ENCODE data around the gene CLDN6. TPM values are rescaled to one million over a fixed set of nuclear protein-coding genes. Genes with fewer than 3 reads are reported as not detected.

The CLDN6 gene
- total and polyA plus RNA-seq, 2 of the 13 experiments (the other 11 are each of a cell fraction or from before 2014, with no cell fraction given), result 5.9 to 7.6 TPM

DNA sequence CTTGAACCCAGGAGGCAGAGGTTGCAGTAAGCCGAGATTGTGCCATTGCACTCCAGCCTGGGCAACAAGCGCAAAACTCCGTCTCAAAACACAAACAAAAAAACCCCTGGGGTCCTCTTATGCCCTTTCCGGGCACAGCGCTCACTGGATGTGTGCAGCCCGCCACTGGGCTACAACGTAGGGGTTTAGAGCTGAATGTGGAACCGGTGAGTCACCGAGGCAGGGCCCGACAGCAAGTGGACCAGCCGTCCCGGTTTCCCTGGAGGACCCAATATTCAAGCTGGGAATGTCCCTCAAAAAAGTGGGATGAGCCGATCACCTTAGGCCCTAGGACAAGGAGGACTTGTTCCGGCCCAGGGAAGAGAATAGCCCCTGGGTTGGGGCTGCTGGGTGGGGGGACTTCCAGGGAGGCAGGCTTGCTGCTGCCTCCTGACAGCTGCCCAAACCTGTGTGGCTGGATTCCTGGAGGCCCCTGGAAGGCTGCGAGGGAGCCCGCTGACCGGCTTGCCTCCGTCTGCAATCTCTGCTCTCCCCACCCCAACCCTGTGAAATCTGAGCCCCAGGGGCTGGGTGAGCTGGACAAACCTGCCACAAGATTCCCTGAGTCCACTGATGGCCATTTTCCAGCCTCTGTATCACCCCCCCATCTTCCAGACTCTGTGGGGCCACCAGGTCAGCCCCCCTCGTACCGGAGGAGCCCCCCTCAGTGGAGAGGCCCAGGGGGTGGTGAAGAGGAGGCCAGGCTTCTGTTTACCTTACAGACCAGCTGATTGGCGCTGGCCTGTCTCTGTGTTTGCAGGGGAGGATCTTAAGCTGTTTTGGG is 8.2 kb downstream of the CLDN6 start (continued):
- no peak for TF ChIP-seq CENPX (CRISPR knock-in tag; IDR thresholded peaks at IDR 0.05)
- no peak for TF ChIP-seq ZFP36L2 (CRISPR knock-in tag; IDR thresholded peaks at IDR 0.05)
- peak; percentile 60; the same call in 1 of the 2 replicates for TF ChIP-seq ZFP82 (CRISPR knock-in tag; IDR thresholded peaks at IDR 0.05; ENCODE audit: borderline replicate concordance)
- no peak for TF ChIP-seq HOXA7 (CRISPR knock-in tag; IDR thresholded peaks at IDR 0.05)
- no peak for TF ChIP-seq MTF2 (CRISPR knock-in tag; IDR thresholded peaks at IDR 0.05; ENCODE audit: borderline replicate concordance)
- TF ChIP-seq BORCS8-MEF2B (CRISPR knock-in tag; IDR thresholded peaks at IDR 0.05), result no peak
- TF ChIP-seq ZNF367 (CRISPR knock-in tag; IDR thresholded peaks at IDR 0.05; ENCODE audit: borderline replicate concordance), result no peak
- TF ChIP-seq RBFOX2 (IDR thresholded peaks at IDR 0.05; ENCODE audit: low read depth, low read length), result no peak
- TF ChIP-seq, protein P1, sequence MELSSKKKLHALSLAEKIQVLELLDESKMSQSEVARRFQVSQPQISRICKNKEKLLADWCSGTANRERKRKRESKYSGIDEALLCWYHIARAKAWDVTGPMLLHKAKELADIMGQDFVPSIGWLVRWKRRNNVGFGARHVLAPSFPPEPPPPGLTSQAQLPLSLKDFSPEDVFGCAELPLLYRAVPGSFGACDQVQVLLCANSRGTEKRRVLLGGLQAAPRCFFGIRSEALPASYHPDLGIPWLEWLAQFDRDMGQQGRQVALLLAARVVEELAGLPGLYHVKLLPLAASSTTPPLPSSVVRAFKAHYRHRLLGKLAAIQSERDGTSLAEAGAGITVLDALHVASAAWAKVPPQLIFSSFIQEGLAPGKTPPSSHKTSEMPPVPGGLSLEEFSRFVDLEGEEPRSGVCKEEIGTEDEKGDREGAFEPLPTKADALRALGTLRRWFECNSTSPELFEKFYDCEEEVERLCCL (CRISPR knock-in tag; IDR thresholded peaks at IDR 0.05; ENCODE audit: borderline replicate concordance), result no peak
- no peak for TF ChIP-seq REPIN1 (CRISPR knock-in tag; IDR thresholded peaks at IDR 0.05; ENCODE audit: borderline replicate concordance, low read depth)
- no peak for TF ChIP-seq MBNL3 (CRISPR knock-in tag; conservative IDR thresholded peaks at IDR 0.05)
- TF ChIP-seq, protein P2, sequence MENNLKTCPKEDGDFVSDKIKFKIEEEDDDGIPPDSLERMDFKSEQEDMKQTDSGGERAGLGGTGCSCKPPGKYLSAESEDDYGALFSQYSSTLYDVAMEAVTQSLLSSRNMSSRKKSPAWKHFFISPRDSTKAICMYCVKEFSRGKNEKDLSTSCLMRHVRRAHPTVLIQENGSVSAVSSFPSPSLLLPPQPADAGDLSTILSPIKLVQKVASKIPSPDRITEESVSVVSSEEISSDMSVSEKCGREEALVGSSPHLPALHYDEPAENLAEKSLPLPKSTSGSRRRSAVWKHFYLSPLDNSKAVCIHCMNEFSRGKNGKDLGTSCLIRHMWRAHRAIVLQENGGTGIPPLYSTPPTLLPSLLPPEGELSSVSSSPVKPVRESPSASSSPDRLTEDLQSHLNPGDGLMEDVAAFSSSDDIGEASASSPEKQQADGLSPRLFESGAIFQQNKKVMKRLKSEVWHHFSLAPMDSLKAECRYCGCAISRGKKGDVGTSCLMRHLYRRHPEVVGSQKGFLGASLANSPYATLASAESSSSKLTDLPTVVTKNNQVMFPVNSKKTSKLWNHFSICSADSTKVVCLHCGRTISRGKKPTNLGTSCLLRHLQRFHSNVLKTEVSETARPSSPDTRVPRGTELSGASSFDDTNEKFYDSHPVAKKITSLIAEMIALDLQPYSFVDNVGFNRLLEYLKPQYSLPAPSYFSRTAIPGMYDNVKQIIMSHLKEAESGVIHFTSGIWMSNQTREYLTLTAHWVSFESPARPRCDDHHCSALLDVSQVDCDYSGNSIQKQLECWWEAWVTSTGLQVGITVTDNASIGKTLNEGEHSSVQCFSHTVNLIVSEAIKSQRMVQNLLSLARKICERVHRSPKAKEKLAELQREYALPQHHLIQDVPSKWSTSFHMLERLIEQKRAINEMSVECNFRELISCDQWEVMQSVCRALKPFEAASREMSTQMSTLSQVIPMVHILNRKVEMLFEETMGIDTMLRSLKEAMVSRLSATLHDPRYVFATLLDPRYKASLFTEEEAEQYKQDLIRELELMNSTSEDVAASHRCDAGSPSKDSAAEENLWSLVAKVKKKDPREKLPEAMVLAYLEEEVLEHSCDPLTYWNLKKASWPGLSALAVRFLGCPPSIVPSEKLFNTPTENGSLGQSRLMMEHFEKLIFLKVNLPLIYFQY (CRISPR knock-in tag; IDR thresholded peaks at IDR 0.05; ENCODE audit: borderline replicate concordance), result no peak
- TF ChIP-seq, protein P3, sequence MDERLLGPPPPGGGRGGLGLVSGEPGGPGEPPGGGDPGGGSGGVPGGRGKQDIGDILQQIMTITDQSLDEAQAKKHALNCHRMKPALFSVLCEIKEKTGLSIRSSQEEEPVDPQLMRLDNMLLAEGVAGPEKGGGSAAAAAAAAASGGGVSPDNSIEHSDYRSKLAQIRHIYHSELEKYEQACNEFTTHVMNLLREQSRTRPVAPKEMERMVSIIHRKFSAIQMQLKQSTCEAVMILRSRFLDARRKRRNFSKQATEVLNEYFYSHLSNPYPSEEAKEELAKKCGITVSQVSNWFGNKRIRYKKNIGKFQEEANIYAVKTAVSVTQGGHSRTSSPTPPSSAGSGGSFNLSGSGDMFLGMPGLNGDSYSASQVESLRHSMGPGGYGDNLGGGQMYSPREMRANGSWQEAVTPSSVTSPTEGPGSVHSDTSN (CRISPR knock-in tag; IDR thresholded peaks at IDR 0.05), result no peak
- no peak for TF ChIP-seq RFX3 (CRISPR knock-in tag; IDR thresholded peaks at IDR 0.05)
- no peak for TF ChIP-seq DPF2 (CRISPR knock-in tag; IDR thresholded peaks at IDR 0.05; ENCODE audit: borderline replicate concordance, low read depth)
- TF ChIP-seq ZNF101 (CRISPR knock-in tag; IDR thresholded peaks at IDR 0.05; ENCODE audit: borderline replicate concordance, low read depth), result no peak
- no peak for TF ChIP-seq ZBTB20 (CRISPR knock-in tag; IDR thresholded peaks at IDR 0.05; ENCODE audit: borderline replicate concordance, low read depth)
- no peak for TF ChIP-seq ZKSCAN8 (CRISPR knock-in tag; IDR thresholded peaks at IDR 0.05; ENCODE audit: borderline replicate concordance)
- TF ChIP-seq POLR2AphosphoS2 (IDR thresholded peaks at IDR 0.05; ENCODE audit: low read depth, low read length), result no peak
- no peak for TF ChIP-seq ZFP41 (CRISPR knock-in tag; IDR thresholded peaks at IDR 0.05; ENCODE audit: borderline replicate concordance)
- no peak for TF ChIP-seq ZBTB38 (CRISPR knock-in tag; IDR thresholded peaks at IDR 0.05)
